ENCODE measurements around the gene CCT3.
"Not testable (repeated sequence)": the region's sequence is repeated elsewhere in the genome, so short reads cannot be mapped to it uniquely, and the experiment has no call there.

The CCT3 gene

GRCh38 chr1:156357977-156358376, 19.9 kb upstream of the CCT3 start:
- peaks cover 45% of the 10 kb centered on the region for H3K27me3 Mint-ChIP-seq
- H3K9me3 Mint-ChIP-seq, result no peaks in the 10 kb centered on the region
- H3K27ac Mint-ChIP-seq, result no peak overlapping the region
- H3K36me3 Mint-ChIP-seq (ENCODE audit: low read depth), result no peaks in the 10 kb centered on the region
- H3K4me1 Mint-ChIP-seq, result peaks cover 16% of the 10 kb centered on the region
- no peak overlapping the region for H3K4me3 Mint-ChIP-seq
- ATAC-seq, result no peak
- DNase-seq, result no peak

- H3K27me3 Mint-ChIP-seq, result peaks cover 45% of the 10 kb centered on the region
- peaks cover 16% of the 10 kb centered on the region for H3K4me1 Mint-ChIP-seq
- H3K4me3 Mint-ChIP-seq, result no peak overlapping the region
- ATAC-seq (peak; percentile 81), DNase-seq (peak; percentile 62)
- H3K27ac Mint-ChIP-seq, result no peak overlapping the region
- no peaks in the 10 kb centered on the region for H3K36me3 Mint-ChIP-seq (ENCODE audit: low read depth)
- no peaks in the 10 kb centered on the region for H3K9me3 Mint-ChIP-seq
Measured at GRCh38 chr1:156356875-156357534, 18.9 kb upstream of the CCT3 start.

DNA sequence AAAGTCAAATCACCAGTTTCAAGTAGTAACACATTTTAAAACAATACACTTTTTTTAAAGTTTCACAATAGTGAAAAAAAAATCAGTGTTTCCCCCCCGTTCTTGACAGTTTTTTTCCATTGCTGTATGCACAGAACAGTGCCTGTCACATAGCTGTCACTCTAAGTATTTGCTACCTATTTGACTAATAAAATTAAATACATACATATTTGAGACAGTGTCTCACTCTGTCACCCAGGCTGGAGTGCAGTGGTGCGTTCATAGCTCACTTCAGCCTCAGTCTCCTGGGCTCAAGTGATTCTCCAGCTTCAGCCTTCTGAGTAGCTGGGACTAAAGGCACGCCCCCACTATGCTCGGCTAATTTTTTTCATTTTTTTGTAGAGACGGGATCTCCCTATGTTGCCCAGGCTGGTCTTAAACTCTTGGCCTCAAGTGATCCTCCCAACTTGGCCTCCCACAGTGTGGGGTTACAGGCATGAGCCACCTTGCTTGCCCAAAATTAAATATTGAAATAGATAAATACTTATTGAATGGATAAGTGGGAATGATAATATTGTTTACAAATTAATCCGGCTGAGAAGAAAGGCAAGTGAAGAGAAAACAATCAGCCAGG, 18.3 kb upstream of the CCT3 start:
- no peaks in the 10 kb centered on the region for H3K36me3 Mint-ChIP-seq (ENCODE audit: low read depth)
- no peak overlapping the region for H3K27ac Mint-ChIP-seq
- ATAC-seq (peak; percentile 69), DNase-seq (no peak)
- peaks cover 47% of the 10 kb centered on the region for H3K27me3 Mint-ChIP-seq
- H3K4me1 Mint-ChIP-seq, result peaks cover 16% of the 10 kb centered on the region
- H3K9me3 Mint-ChIP-seq, result no peaks in the 10 kb centered on the region
- H3K4me3 Mint-ChIP-seq, result no peak overlapping the region

DNA sequence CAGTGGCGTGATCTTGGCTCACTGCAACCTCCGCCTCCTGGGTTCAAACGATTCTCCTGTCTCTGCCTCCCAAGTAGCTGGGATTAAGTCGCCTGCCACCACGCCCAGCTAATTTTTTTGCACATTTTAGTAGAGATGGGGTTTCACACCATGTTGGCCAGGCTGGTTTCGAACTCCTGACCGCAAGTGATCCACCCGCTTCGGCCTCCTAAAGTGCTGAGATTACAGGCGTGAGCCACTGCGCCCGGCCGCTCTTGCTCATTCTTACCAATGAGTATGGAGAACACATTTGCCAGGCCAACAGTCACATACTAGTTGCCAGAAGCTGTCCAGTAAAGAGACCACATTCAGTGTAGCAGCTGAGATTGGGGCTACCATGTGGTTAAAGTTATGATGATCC, 14.4 kb upstream of the CCT3 start:
- not testable (repeated sequence) for H3K4me3 Mint-ChIP-seq; H3K27ac Mint-ChIP-seq; H3K9me3 Mint-ChIP-seq; H3K36me3 Mint-ChIP-seq (ENCODE audit: low read depth); ATAC-seq; DNase-seq
- H3K27me3 Mint-ChIP-seq, result peaks cover 37% of the 10 kb centered on the region
- H3K4me1 Mint-ChIP-seq, result peaks cover 16% of the 10 kb centered on the region

DNA sequence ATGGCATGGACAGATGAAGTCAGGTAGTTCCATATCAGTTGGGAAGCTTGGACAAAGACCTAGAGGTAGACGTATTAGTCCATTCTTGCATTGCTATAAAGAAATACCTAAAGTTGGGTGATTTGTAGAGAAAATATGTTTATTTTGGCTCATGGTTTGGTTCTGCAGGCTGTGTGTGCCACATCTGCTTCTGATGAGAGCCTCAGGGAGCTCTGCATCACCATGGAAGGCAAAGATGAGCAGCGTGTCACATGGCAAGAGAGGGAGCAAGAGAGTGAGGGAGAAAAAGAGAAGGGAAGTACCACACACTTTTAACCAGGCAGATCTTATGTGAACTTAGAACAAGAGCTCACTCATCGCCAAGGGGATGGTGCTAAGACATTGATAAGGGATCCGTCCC, 9.2 kb upstream of the CCT3 start:
- ATAC-seq (no peak), DNase-seq (no peak)
- peaks cover 18% of the 10 kb centered on the region for H3K27me3 Mint-ChIP-seq
- no peaks in the 10 kb centered on the region for H3K36me3 Mint-ChIP-seq (ENCODE audit: low read depth)
- no peak overlapping the region for H3K4me3 Mint-ChIP-seq
- no peaks in the 10 kb centered on the region for H3K9me3 Mint-ChIP-seq
- H3K4me1 Mint-ChIP-seq, result no peaks in the 10 kb centered on the region
- no peak overlapping the region for H3K27ac Mint-ChIP-seq

GRCh38 chr1:156346636-156347035, 8.5 kb upstream of the CCT3 start:
- Mint-ChIP-seq H3K36me3 (ENCODE audit: low read depth) (no peaks in the 10 kb centered on the region), H3K4me3 (no peak overlapping the region), H3K27me3 (peaks cover 20% of the 10 kb centered on the region), H3K4me1 (no peaks in the 10 kb centered on the region), H3K9me3 (no peaks in the 10 kb centered on the region), H3K27ac (no peak overlapping the region)
- ATAC-seq (no peak), DNase-seq (no peak)

DNA sequence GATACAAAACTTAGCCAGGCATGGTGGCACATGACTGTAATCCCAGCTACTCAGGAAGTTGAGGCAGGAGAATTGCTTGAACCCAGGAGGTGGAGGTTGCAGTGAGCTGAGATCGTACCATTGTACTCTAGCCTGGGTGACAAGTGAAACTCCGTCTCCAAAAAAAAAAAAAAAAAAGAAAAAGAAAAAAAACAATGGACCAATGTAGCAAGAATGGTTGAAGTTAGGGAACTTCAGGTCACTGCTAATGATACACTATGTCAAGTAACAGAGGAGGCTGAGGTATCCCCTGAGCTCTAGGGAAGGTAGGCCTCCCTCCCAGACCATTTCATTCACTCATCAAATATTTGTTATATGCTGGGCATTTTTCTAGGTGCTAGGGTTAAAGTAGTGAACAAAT, 7.9 kb upstream of the CCT3 start:
- not testable (repeated sequence) for H3K36me3 Mint-ChIP-seq (ENCODE audit: low read depth); H3K4me3 Mint-ChIP-seq; DNase-seq; ATAC-seq; H3K4me1 Mint-ChIP-seq; H3K9me3 Mint-ChIP-seq; H3K27ac Mint-ChIP-seq
- peaks cover 18% of the 10 kb centered on the region for H3K27me3 Mint-ChIP-seq

GRCh38 chr1:156344409-156344808, 6.3 kb upstream of the CCT3 start:
- H3K4me3 Mint-ChIP-seq, result no peak overlapping the region
- no peak for ATAC-seq
- H3K4me1 Mint-ChIP-seq, result peaks cover 2% of the 10 kb centered on the region
- H3K27ac Mint-ChIP-seq, result no peak overlapping the region
- no peaks in the 10 kb centered on the region for H3K9me3 Mint-ChIP-seq
- H3K36me3 Mint-ChIP-seq (ENCODE audit: low read depth), result no peaks in the 10 kb centered on the region
- DNase-seq, result no peak
- peaks cover 18% of the 10 kb centered on the region for H3K27me3 Mint-ChIP-seq

- no peak for ATAC-seq
- Mint-ChIP-seq H3K4me3 (no peak overlapping the region), H3K27ac (no peak overlapping the region), H3K9me3 (no peaks in the 10 kb centered on the region), H3K36me3 (ENCODE audit: low read depth) (peaks cover 11% of the 10 kb centered on the region), H3K4me1 (peaks cover 16% of the 10 kb centered on the region), H3K27me3 (peaks cover 15% of the 10 kb centered on the region)
- DNase-seq, result no peak
Measured at GRCh38 chr1:156342166-156342955, 4.3 kb upstream of the CCT3 start.

GRCh38 chr1:156337888-156338179, 258 bp downstream of the CCT3 start:
- DNase-seq, result peak; percentile 35
- H3K4me3 Mint-ChIP-seq, result peak overlapping the region; percentile 100
- peaks cover 46% of the 10 kb centered on the region for H3K4me1 Mint-ChIP-seq
- H3K9me3 Mint-ChIP-seq, result no peaks in the 10 kb centered on the region
- H3K27ac Mint-ChIP-seq, result peak overlapping the region; percentile 97
- H3K27me3 Mint-ChIP-seq, result peaks cover 5% of the 10 kb centered on the region
- ATAC-seq, result no peak
- peaks cover 48% of the 10 kb centered on the region for H3K36me3 Mint-ChIP-seq (ENCODE audit: low read depth)

- DNase-seq (peak; percentile 23), ATAC-seq (no peak)
- peaks cover 4% of the 10 kb centered on the region for H3K27me3 Mint-ChIP-seq
- peak overlapping the region; percentile 100 for H3K4me3 Mint-ChIP-seq
- H3K27ac Mint-ChIP-seq, result peak overlapping the region; percentile 97
- H3K9me3 Mint-ChIP-seq, result no peaks in the 10 kb centered on the region
- H3K4me1 Mint-ChIP-seq, result peaks cover 46% of the 10 kb centered on the region
- peaks cover 54% of the 10 kb centered on the region for H3K36me3 Mint-ChIP-seq (ENCODE audit: low read depth)
Measured at GRCh38 chr1:156337052-156337887, 822 bp downstream of the CCT3 start.

DNA sequence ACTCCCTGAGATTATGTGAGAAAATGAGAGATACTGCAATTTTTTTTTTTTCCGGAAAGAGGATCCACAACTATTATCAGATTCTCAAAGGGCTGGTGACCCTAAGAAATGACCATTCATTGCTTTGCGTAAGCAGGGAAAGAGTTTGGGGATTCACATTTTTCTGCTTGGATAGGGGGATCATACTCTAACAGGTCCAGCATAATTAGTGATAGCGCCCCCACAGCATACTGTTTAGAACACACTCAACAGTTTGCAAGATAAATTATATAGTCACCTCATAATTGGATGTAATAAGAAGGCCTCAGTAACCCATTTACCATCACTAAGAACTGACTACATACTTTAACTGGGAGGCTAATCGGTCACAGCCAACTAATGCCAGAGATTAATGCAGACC, 1.9 kb downstream of the CCT3 start:
- Mint-ChIP-seq H3K27me3 (peaks cover 3% of the 10 kb centered on the region), H3K27ac (peak overlapping the region; percentile 97), H3K9me3 (no peaks in the 10 kb centered on the region), H3K4me3 (peak overlapping the region; percentile 100), H3K4me1 (peaks cover 46% of the 10 kb centered on the region), H3K36me3 (ENCODE audit: low read depth) (peaks cover 63% of the 10 kb centered on the region)
- DNase-seq (no peak), ATAC-seq (no peak)

- H3K27ac Mint-ChIP-seq, DNase-seq, ATAC-seq, H3K27me3 Mint-ChIP-seq, H3K4me1 Mint-ChIP-seq, H3K9me3 Mint-ChIP-seq, H3K4me3 Mint-ChIP-seq: not testable (repeated sequence)
- H3K36me3 Mint-ChIP-seq (ENCODE audit: low read depth), result peaks cover 54% of the 10 kb centered on the region
Measured at GRCh38 chr1:156323179-156323578, 14.9 kb downstream of the CCT3 start.

DNA sequence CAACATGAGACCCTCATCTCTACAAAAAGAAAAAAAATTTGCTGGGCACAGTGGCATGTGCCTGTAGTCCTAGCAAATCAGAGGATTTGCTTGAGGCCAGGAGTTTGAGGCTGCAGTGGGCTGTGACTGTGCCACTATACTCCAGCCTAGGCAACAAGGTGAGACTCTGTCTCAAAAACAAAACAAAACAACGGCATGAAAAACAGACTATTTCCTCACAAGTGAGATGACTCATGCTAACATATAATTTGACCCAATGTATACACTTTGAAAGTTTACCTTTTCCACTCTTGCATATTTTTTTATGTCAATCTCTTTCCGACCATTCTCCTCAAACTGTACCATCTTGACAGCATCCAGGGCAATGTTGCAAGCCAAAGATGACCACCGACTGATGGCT, 17.5 kb downstream of the CCT3 start:
- DNase-seq (no peak), ATAC-seq (no peak)
- Mint-ChIP-seq H3K36me3 (ENCODE audit: low read depth) (peaks cover 69% of the 10 kb centered on the region), H3K4me3 (no peak overlapping the region), H3K27ac (no peak overlapping the region), H3K4me1 (no peaks in the 10 kb centered on the region), H3K9me3 (no peaks in the 10 kb centered on the region), H3K27me3 (no peaks in the 10 kb centered on the region)

Data from activated naive CD8-positive, alpha-beta T cell treated with anti-CD3 and anti-CD28 coated beads, Interleukin-2, amount 50 U/mL, for 24 hours (primary cell).